ENCODE measurements around the gene ANG. TPM values are rescaled to one million over a fixed set of nuclear protein-coding genes. Genes with fewer than 3 reads are reported as not detected.

The ANG gene
- total RNA-seq, 1 donor from 2014 or later, result 4.0 TPM

DNA sequence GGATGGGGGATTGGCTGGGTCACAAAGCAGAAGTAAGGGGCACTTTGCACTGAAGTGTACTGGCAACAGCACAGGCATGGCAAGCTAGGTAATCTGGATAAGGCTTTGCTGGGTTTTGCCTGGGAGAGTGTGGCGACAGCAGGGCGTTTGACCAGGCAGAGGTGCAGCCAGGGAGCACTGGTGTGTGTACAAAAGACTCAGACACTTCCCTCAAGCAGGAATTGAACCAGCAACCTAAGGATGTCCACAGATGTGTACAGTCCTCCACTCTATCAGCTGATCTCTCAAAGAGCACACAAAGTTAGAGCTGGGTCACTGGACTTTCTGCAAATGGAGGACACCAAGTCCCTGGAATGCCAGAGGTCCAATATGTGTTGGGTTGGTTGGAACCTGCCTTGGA lies 19.6 kb upstream of the ANG start:
- peaks cover 3% of the 10 kb centered on the region for H3K9me3 Mint-ChIP-seq (ENCODE audit: unreplicated experiment)
- no peaks in the 10 kb centered on the region for H3K36me3 ChIP-seq (ENCODE audit: insufficient read depth, low read length)
- no peaks in the 10 kb centered on the region for H4K20me1 ChIP-seq (ENCODE audit: insufficient read depth, low read length)
- no peaks in the 10 kb centered on the region for H3K79me2 ChIP-seq (ENCODE audit: insufficient read depth, low read length)
- H3K4me2 ChIP-seq (ENCODE audit: low read length), result no peak overlapping the region
- H3K4me3 ChIP-seq (ENCODE audit: insufficient read depth, low read depth, low read length), result no peak overlapping the region
- FAIRE-seq (no peak), DNase-seq (ENCODE audit: low read depth) (no peak)
- H3K27me3 Mint-ChIP-seq (ENCODE audit: low read depth, unreplicated experiment), result peaks cover 31% of the 10 kb centered on the region
- H3K27ac ChIP-seq (ENCODE audit: low read depth, low read length), result no peak overlapping the region
- no peaks in the 10 kb centered on the region for H3K27me3 ChIP-seq (ENCODE audit: insufficient read depth, low read length)
- H3K4me1 ChIP-seq (ENCODE audit: insufficient read depth, low read length), result no peaks in the 10 kb centered on the region
- no peaks in the 10 kb centered on the region for H3K4me1 Mint-ChIP-seq (ENCODE audit: low read depth, unreplicated experiment)
- no peaks in the 10 kb centered on the region for H3K36me3 Mint-ChIP-seq (ENCODE audit: low read depth, unreplicated experiment)
- H3K27ac Mint-ChIP-seq (ENCODE audit: unreplicated experiment), result no peak overlapping the region
- no peaks in the 10 kb centered on the region for H3K9me3 ChIP-seq (ENCODE audit: insufficient read depth, low read depth, low read length)
- H2AFZ ChIP-seq (ENCODE audit: low read depth, low read length), result no peak overlapping the region
- no peak overlapping the region for H3K4me3 Mint-ChIP-seq (ENCODE audit: unreplicated experiment)
- TF ChIP-seq EZH2 (IDR thresholded peaks at IDR 0.05; ENCODE audit: insufficient read depth, low read length), result no peak
- TF ChIP-seq, protein P1, sequence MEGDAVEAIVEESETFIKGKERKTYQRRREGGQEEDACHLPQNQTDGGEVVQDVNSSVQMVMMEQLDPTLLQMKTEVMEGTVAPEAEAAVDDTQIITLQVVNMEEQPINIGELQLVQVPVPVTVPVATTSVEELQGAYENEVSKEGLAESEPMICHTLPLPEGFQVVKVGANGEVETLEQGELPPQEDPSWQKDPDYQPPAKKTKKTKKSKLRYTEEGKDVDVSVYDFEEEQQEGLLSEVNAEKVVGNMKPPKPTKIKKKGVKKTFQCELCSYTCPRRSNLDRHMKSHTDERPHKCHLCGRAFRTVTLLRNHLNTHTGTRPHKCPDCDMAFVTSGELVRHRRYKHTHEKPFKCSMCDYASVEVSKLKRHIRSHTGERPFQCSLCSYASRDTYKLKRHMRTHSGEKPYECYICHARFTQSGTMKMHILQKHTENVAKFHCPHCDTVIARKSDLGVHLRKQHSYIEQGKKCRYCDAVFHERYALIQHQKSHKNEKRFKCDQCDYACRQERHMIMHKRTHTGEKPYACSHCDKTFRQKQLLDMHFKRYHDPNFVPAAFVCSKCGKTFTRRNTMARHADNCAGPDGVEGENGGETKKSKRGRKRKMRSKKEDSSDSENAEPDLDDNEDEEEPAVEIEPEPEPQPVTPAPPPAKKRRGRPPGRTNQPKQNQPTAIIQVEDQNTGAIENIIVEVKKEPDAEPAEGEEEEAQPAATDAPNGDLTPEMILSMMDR (IDR thresholded peaks at IDR 0.05; ENCODE audit: insufficient read depth, low read depth, low read length), result no peak
- no peak overlapping the region for H3K9ac ChIP-seq (ENCODE audit: low read length)

DNA sequence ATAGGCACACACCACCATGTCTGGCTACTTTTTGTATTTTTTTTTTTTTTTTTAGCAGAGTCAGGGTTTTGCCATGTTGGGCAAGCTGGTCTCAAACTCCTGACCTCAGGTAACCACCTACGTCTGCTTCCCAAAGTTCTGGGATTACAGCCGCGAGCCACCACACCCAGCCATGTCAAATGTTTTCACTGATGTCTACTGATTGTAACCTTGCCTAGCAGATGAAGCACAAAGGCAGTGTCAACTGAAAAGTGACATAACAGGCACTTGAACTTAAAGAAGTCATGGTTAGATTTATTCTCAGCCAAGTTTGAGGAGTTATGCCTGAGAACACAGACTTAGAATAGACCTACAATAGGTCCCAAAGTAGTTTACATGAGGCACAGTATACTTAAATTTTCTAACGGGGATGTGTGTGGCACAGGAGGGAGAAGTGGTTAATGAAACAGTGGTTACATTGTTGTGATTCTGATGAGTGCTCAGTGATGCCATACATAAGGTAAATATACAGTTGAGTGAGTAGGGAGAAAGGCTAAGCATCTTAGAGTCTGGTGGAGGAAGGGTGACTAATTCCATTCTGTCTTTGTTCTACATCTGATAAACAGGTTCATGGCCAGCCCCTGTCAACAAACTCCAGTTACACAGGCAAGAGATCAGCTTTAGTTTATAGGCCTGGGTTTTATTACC lies 16.8 kb upstream of the ANG start:
- Histone ChIP-seq H3K9me3 (ENCODE audit: insufficient read depth, low read depth, low read length) (no peaks in the 10 kb centered on the region), H3K9ac (ENCODE audit: low read length) (no peak overlapping the region), H3K36me3 (ENCODE audit: insufficient read depth, low read length) (no peaks in the 10 kb centered on the region), H3K4me3 (ENCODE audit: insufficient read depth, low read depth, low read length) (no peak overlapping the region), H3K27me3 (ENCODE audit: insufficient read depth, low read length) (peaks cover 3% of the 10 kb centered on the region), H2AFZ (ENCODE audit: low read depth, low read length) (no peak overlapping the region), H3K4me1 (ENCODE audit: insufficient read depth, low read length) (no peaks in the 10 kb centered on the region), H4K20me1 (ENCODE audit: insufficient read depth, low read length) (no peaks in the 10 kb centered on the region), H3K27ac (ENCODE audit: low read depth, low read length) (no peak overlapping the region), H3K79me2 (ENCODE audit: insufficient read depth, low read length) (no peaks in the 10 kb centered on the region), H3K4me2 (ENCODE audit: low read length) (no peak overlapping the region)
- Mint-ChIP-seq H3K27me3 (ENCODE audit: low read depth, unreplicated experiment) (peaks cover 26% of the 10 kb centered on the region), H3K4me3 (ENCODE audit: unreplicated experiment) (no peak overlapping the region), H3K4me1 (ENCODE audit: low read depth, unreplicated experiment) (no peaks in the 10 kb centered on the region), H3K36me3 (ENCODE audit: low read depth, unreplicated experiment) (no peaks in the 10 kb centered on the region), H3K27ac (ENCODE audit: unreplicated experiment) (no peak overlapping the region), H3K9me3 (ENCODE audit: unreplicated experiment) (peaks cover 3% of the 10 kb centered on the region)
- DNase-seq (ENCODE audit: low read depth) (no peak), FAIRE-seq (no peak)
- TF ChIP-seq EZH2 (IDR thresholded peaks at IDR 0.05; ENCODE audit: insufficient read depth, low read length), result no peak
- TF ChIP-seq, protein P1 (IDR thresholded peaks at IDR 0.05; ENCODE audit: insufficient read depth, low read depth, low read length), result no peak

DNA sequence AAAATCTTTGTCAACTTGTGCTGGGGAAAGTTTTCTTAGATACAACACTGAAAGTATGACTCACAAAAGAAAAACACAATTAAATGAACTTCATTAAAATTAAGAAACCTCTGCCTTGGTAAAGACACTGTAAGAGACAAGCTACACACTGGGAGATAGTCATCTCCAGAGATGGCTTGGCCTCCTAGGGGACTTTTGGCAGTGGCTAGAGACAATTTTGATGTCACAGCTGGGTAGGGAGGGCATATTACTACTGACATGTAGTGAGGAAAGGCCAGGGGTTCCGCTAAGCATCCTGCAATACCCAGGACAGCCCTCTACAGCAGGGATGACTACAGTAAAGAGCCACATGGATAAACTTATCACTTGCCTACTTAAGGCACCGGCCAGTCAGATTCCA lies 12.9 kb upstream of the ANG start:
- no peaks in the 10 kb centered on the region for H3K36me3 Mint-ChIP-seq (ENCODE audit: low read depth, unreplicated experiment)
- no peak overlapping the region for H3K4me2 ChIP-seq (ENCODE audit: low read length)
- no peak overlapping the region for H3K27ac ChIP-seq (ENCODE audit: low read depth, low read length)
- H3K9me3 ChIP-seq (ENCODE audit: insufficient read depth, low read depth, low read length), result no peaks in the 10 kb centered on the region
- H2AFZ ChIP-seq (ENCODE audit: low read depth, low read length), result no peak overlapping the region
- no peaks in the 10 kb centered on the region for H3K79me2 ChIP-seq (ENCODE audit: insufficient read depth, low read length)
- peaks cover 3% of the 10 kb centered on the region for H3K27me3 ChIP-seq (ENCODE audit: insufficient read depth, low read length)
- H4K20me1 ChIP-seq (ENCODE audit: insufficient read depth, low read length), result no peaks in the 10 kb centered on the region
- H3K9ac ChIP-seq (ENCODE audit: low read length), result no peak overlapping the region
- peaks cover 5% of the 10 kb centered on the region for H3K4me1 Mint-ChIP-seq (ENCODE audit: low read depth, unreplicated experiment)
- H3K36me3 ChIP-seq (ENCODE audit: insufficient read depth, low read length), result no peaks in the 10 kb centered on the region
- no peak for FAIRE-seq
- DNase-seq (ENCODE audit: low read depth), result no peak
- no peak overlapping the region for H3K4me3 ChIP-seq (ENCODE audit: insufficient read depth, low read depth, low read length)
- peak overlapping the region; percentile 34 for H3K27ac Mint-ChIP-seq (ENCODE audit: unreplicated experiment)
- H3K4me3 Mint-ChIP-seq (ENCODE audit: unreplicated experiment), result no peak overlapping the region
- peaks cover 9% of the 10 kb centered on the region for H3K27me3 Mint-ChIP-seq (ENCODE audit: low read depth, unreplicated experiment)
- peaks cover 3% of the 10 kb centered on the region for H3K4me1 ChIP-seq (ENCODE audit: insufficient read depth, low read length)
- H3K9me3 Mint-ChIP-seq (ENCODE audit: unreplicated experiment), result no peaks in the 10 kb centered on the region
- no peak for TF ChIP-seq EZH2 (IDR thresholded peaks at IDR 0.05; ENCODE audit: insufficient read depth, low read length)
- TF ChIP-seq, protein P1 (IDR thresholded peaks at IDR 0.05; ENCODE audit: insufficient read depth, low read depth, low read length), result no peak
